Midbrain (tissue), 1 donor: ENCODE measurements around the gene RAB3A.
"Not testable (repeated sequence)": the region's sequence is repeated elsewhere in the genome, so short reads cannot be mapped to it uniquely, and the experiment has no call there.

Experiments used
- DNase-seq: peaks from one replicate; lab custom pipeline; 2025; lab: John Stamatoyannopoulos, UW

Gene RAB3A

GRCh38 chr19:18168673-18169381 is 35.0 kb downstream of the RAB3A start:
- no peak for DNase-seq

GRCh38 chr19:18167975-18168645 is 35.7 kb downstream of the RAB3A start:
- peak; percentile 13 for DNase-seq

DNA sequence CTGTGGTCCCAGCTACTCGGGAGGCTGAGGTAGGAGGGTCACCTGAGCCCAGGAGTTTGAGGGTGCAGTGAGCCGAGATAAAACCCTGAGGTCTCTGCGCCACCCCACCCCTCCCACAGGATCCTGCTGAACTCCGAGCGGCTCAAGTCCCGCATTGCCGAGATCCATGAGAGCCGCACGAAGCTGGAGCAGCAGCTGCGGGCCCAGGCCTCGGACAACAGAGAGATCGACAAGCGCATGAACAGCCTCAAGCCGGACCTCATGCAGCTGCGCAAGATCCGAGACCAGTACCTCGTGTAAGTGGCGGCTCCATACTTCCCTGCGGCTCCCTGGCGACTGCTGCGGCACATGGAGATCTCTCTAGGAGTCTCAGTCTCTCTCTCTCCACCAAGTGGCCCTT is 36.8 kb downstream of the RAB3A start:
- no peak for DNase-seq

GRCh38 chr19:18165794-18166544 is 37.9 kb downstream of the RAB3A start:
- DNase-seq, result no peak

DNA sequence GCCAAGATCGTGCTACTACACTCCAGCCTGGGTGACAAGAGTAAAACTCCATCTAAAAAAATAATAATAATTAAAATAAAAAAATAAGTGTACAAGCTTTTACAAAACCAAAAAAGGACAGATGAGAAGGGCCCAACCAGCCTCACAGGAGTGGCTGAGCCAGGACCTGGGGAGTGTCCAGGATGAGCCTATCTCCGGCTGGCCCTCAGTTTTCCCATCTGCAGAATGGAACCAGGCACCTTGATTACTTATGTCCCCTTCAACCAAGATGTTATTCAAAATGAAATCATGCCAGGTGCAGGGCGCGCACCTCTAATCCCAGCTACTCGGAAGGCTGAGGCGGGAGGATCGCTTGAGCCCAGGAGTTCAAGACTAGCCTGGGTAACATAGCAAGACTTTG is 39.8 kb downstream of the RAB3A start:
- DNase-seq, result no peak

- no peak for DNase-seq
Measured at GRCh38 chr19:18161636-18162002, 42.2 kb downstream of the RAB3A start.

- DNase-seq, result peak; percentile 75
Measured at GRCh38 chr19:18160971-18161635, 42.7 kb downstream of the RAB3A start.

GRCh38 chr19:18160493-18160970 is 43.3 kb downstream of the RAB3A start:
- DNase-seq, result no peak

DNA sequence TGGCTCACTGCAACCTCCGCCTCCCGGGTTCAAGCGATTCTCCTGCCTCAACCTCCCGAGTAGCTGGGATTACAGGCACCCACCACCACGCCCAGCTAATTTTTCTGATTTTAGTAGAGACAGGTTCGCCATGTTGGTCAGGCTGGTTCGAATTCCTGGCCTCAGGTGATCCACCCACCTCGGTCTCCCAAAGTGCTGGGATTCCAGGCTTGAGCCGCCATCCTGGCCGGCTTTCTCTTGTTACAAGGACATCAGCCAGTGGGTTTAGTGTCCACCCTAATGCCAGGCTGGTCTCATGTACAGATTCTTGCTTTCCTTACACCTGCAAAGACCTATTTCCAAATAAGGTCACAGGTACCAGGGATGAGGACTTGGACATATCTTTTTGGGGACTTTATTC is 44.0 kb downstream of the RAB3A start:
- no peak for DNase-seq

GRCh38 chr19:18159059-18159616 is 44.7 kb downstream of the RAB3A start:
- not testable (repeated sequence) for DNase-seq

DNA sequence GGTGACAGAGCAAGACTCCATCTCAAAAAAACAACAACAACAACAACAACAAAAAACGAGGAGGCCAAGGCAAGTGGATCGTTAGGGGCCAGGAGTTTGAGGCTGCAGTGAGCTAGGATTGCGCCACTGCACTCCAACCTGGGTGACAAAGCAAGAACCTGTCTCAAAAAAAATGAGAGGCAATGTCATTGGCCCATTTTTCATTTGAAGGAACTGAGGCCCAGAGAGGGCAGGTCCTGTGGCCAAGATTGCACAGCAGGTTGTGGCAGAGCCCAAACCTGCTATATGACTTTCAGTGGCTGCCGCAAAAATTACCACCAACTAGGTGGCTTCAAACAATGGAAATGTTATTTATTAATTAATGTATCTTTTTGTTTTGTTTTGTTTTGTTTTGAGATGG is 45.4 kb downstream of the RAB3A start:
- no peak for DNase-seq

DNA sequence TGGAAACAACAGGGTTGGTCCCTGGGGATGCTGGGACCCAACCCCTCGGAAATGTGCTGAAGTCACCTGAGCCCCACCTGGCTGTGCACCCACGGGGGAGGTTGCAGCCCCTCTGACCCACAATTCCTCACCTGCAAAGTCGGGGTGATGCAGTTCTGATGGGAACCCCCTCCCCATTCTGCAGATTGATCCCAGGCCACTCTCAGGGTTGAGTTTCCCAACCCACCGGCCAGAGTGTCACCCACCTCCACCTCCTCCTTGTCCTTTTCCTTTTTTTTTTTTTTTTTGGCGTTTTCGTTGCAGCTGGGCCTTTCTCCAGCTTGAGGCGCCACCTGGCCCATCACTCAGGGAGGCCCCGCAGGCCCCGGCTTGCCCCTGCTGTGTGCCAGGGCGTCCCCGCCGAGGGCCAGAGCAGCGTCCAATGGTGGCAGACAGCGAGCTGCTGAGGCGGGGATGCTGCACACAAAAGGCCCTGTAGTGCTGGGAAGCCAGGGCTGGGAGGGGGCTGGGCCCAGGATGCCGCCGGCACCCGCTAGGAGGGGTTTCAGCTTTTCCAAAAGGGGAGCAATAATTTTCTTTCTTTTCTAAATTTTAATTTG is 46.3 kb downstream of the RAB3A start:
- peak; percentile 89 for DNase-seq

GRCh38 chr19:18156841-18157464 is 46.9 kb downstream of the RAB3A start:
- DNase-seq, result peak; percentile 81

DNA sequence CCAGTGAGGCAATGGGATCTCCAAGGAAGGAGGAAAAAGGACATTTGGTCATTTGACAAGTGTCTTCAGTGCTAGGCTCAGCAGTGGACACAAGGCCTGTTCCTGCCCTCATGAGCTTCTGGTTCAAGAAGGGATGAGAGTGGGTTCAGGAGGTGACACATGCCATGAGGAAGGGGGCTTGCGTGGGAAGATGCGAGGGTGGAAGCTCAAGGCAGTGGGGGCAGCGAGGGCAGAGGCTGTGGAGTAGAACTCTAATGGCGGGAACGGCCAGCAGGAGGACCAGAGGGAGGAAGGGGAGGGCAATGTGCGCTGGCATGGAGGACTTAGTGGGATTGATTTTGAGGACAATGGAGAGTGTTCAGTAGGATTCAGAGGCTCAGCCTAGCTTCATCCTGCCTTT is 47.6 kb downstream of the RAB3A start:
- DNase-seq, result no peak

DNA sequence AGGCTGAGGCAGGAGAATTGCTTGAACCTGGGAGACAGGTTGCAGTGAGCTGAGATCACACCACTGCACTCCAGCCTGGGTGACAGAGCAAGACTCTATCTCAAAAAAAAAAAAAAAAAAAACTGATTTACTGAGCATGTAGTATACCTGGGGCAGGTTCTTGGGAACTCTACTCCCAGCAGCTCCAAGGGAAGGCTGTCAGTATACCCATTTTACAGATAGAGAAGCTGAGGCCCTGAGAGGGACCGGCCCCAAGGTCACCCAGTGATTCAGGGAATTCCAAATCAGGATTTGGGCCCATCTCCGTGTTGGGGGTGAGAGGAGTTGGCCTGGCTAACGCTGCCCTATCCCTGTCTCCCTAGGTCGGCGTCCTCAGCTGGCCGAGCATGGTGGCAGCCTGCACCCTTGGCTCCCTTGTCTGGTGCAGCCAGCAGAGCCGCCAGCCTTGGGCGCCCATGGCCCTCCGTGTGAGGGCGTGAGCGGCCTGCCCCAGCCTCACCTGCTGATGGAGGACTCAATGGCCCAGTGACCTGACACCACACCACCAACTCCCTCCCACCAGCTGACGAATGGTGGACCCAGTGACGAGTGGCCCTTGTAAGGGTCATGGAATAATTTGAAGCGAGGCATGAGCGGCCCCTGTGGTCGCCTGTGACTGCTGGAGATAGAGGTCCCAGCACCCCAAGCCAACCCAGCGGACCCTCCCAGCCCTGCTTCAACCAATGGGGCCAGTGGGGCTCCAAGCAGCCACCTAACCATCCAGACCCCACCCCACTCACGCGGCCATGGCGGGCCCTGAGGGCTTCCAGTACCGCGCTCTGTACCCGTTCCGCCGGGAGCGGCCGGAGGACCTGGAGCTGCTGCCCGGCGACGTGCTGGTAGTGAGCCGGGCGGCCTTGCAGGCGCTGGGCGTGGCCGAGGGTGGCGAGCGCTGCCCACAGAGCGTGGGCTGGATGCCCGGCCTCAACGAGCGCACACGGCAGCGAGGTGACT is 48.5 kb downstream of the RAB3A start:
- no peak for DNase-seq

- peak; percentile 34 for DNase-seq
Measured at GRCh38 chr19:18153556-18154134, 50.2 kb downstream of the RAB3A start.

DNA sequence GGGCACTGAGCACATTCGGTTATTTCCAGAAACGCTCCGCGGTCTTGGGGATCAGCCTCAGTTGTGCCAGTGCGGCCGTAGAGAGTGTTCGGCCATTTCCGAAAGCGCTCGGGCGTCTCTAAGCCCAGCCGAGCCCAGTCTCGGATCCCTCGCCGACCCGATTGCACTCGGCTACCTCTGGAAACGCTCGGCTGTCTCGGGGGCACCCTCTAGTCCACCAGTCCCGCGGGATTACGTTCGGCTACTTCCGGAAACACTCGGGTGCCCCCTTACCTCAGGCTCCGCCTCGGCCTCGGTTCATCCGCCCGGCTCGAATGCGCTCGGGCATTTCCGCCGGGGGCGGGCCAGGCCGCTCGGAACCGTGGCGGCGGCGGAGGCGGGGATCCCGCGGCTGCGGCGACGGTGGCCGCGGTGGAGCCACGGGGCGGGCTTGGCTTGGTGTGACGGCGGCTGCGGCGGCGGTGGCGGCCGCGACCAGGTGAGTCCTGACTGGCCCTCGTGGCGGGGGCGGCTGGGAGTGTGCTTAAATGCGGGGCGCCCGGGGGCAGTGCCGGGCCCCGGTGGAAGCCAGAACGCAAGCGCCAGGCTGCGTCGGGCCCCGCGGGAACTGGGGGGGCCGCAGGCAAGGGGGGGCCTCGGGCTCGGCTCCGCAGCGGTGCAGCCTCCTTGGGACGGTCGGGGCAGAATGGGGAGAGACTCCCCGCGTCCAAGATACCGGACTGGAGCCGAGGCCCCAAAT is 50.9 kb downstream of the RAB3A start, which contains the start of gene PIK3R2:
Gene PIK3R2, plus strand, starts transcription at position 347 of the 739 bp plus-strand sequence. CDS start 2,717 bp downstream, outside the sequence.
- DNase-seq, result peak; percentile 99

GRCh38 chr19:18152442-18152816 is 51.4 kb downstream of the RAB3A start:
- peak; percentile 97 for DNase-seq
